ENCODE measurements around the gene TMEM132D. TPM values are rescaled to one million over a fixed set of nuclear protein-coding genes. Genes with fewer than 3 reads are reported as not detected.

Gene TMEM132D
- total RNA-seq, 2 donors from 2014 or later = 4.4 to 14.2 TPM

- H3K27me3 ChIP-seq (ENCODE audit: control insufficient read depth, insufficient read depth, low read length, poor library complexity, severe bottlenecking) = peaks cover 74% of the 10 kb centered on the region
- H3K27ac ChIP-seq (ENCODE audit: low read depth, low read length) = no peak overlapping the region
- peak overlapping the region; percentile 92 for H3K4me3 Mint-ChIP-seq
- no peaks in the 10 kb centered on the region for H3K4me1 ChIP-seq (ENCODE audit: control insufficient read depth, insufficient read depth, low read length)
- peak overlapping the region; percentile 7 for H3K9ac ChIP-seq (ENCODE audit: extremely low read depth, low read length, poor library complexity, severe bottlenecking)
- no peaks in the 10 kb centered on the region for H3K9me3 Mint-ChIP-seq
- peaks cover 4% of the 10 kb centered on the region for H3K36me3 Mint-ChIP-seq (ENCODE audit: low read depth)
- H3K36me3 ChIP-seq (ENCODE audit: control insufficient read depth, insufficient read depth, low read length) = no peaks in the 10 kb centered on the region
- no peaks in the 10 kb centered on the region for H3K9me3 ChIP-seq (ENCODE audit: control insufficient read depth, low read length)
- H3K4me1 Mint-ChIP-seq = peaks cover 20% of the 10 kb centered on the region
- H3K27ac Mint-ChIP-seq = peak overlapping the region; percentile 76
- DNase-seq = peak; percentile 88
- 0 to 1% methylated on average over 29 to 93 of the region's 93 CpGs for WGBS, 2 experiments (ENCODE audit: insufficient coverage in 1 of 2, insufficient read length in 1 of 2)
- peak overlapping the region; percentile 84 for H3K4me3 ChIP-seq (ENCODE audit: low read length)
- peak; percentile 36 for TF ChIP-seq CTCF (conservative IDR thresholded peaks at IDR 0.05)
- peaks cover 56% of the 10 kb centered on the region for H3K27me3 Mint-ChIP-seq (ENCODE audit: insufficient read depth)
Observed at GRCh38 chr12:129903092-129903945, 506 bp downstream of the TMEM132D start.

DNA sequence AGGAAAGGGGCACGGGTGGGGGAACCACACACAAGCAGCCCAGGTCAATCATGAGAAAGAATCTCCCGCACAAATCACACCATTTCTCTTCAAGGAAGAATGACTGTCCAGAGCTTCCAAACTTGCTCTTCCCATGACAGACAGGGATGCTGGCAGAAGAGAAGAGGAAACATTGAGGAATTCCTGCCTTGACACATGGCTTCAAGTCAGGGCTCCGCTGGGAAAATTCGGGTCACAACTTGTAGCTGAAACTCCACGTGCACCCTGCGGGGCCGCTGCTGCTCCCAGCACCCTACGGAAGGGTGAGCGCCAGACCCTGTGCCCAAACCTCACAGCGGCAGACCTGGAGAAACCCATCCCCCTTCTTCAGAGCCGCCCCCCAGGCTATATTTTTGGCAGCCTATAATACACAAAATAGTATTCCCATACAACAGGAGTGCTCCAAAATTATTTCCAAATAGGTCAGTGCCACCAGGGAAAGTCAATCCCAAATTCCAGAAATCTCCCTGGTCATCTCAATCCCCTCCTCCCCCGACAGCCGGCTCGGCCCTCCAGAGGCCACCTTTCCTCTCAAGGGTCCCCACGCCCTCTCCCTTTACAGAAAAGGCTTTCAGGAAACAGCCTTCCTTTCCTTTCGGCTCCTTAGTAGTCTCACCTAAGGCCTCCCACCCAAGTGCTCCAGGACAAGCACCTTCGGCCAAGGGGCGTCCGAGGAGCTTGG, 1.3 kb downstream of the TMEM132D start:
- Histone ChIP-seq H3K4me3 (ENCODE audit: low read length) (peak overlapping the region; percentile 84), H3K36me3 (ENCODE audit: control insufficient read depth, insufficient read depth, low read length) (no peaks in the 10 kb centered on the region), H3K27me3 (ENCODE audit: control insufficient read depth, insufficient read depth, low read length, poor library complexity, severe bottlenecking) (peaks cover 66% of the 10 kb centered on the region), H3K9ac (ENCODE audit: extremely low read depth, low read length, poor library complexity, severe bottlenecking) (peak overlapping the region; percentile 7), H3K9me3 (ENCODE audit: control insufficient read depth, low read length) (no peaks in the 10 kb centered on the region), H3K27ac (ENCODE audit: low read depth, low read length) (no peak overlapping the region), H3K4me1 (ENCODE audit: control insufficient read depth, insufficient read depth, low read length) (no peaks in the 10 kb centered on the region)
- Mint-ChIP-seq H3K27me3 (ENCODE audit: insufficient read depth) (peaks cover 48% of the 10 kb centered on the region), H3K9me3 (no peaks in the 10 kb centered on the region), H3K27ac (peak overlapping the region; percentile 76), H3K4me3 (peak overlapping the region; percentile 92), H3K4me1 (peaks cover 21% of the 10 kb centered on the region), H3K36me3 (ENCODE audit: low read depth) (peaks cover 4% of the 10 kb centered on the region)
- DNase-seq = peak; percentile 66
- 0 to 5% methylated on average over 11 to 19 of the region's 19 CpGs for WGBS, 2 experiments (ENCODE audit: insufficient coverage in 1 of 2, insufficient read length in 1 of 2)
- TF ChIP-seq CTCF (conservative IDR thresholded peaks at IDR 0.05) = no peak

DNA sequence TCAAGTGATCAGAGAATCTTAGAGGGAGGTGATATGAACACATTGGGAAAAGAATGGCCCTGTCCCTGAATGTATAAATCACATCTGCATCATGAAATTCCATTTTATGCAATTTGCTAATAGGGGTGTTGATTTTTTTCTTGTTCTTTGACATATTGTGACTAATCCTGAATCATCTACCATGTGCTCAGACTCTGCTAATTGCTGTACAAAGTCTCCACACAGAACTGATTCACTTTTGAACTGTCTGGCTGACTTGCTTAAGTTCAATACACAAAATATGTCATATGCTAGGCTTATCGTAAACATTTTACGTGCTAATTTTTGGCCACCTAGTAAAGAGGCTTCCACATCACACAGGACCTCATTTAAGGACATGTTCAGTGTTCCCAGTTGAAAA, 2.6 kb downstream of the TMEM132D start:
- Histone ChIP-seq H3K27me3 (ENCODE audit: control insufficient read depth, insufficient read depth, low read length, poor library complexity, severe bottlenecking) (peaks cover 53% of the 10 kb centered on the region), H3K27ac (ENCODE audit: low read depth, low read length) (no peak overlapping the region), H3K9me3 (ENCODE audit: control insufficient read depth, low read length) (no peaks in the 10 kb centered on the region), H3K4me3 (ENCODE audit: low read length) (peak overlapping the region; percentile 84), H3K9ac (ENCODE audit: extremely low read depth, low read length, poor library complexity, severe bottlenecking) (no peak overlapping the region), H3K36me3 (ENCODE audit: control insufficient read depth, insufficient read depth, low read length) (no peaks in the 10 kb centered on the region), H3K4me1 (ENCODE audit: control insufficient read depth, insufficient read depth, low read length) (no peaks in the 10 kb centered on the region)
- DNase-seq = no peak
- 94 to 100% methylated on average over 2 of the region's 2 CpGs for WGBS, 2 experiments (ENCODE audit: insufficient coverage in 1 of 2, insufficient read length in 1 of 2)
- Mint-ChIP-seq H3K9me3 (no peaks in the 10 kb centered on the region), H3K27ac (no peak overlapping the region), H3K36me3 (ENCODE audit: low read depth) (peaks cover 11% of the 10 kb centered on the region), H3K27me3 (ENCODE audit: insufficient read depth) (peaks cover 35% of the 10 kb centered on the region), H3K4me3 (peak overlapping the region; percentile 92), H3K4me1 (peaks cover 27% of the 10 kb centered on the region)
- no peak for TF ChIP-seq CTCF (conservative IDR thresholded peaks at IDR 0.05)
